HCT116 (cell line): Measurements from ENCODE around the gene ALG1. TPM values are rescaled to one million over a fixed set of nuclear protein-coding genes. Genes with fewer than 3 reads are reported as not detected.

Experiments used
- ATAC-seq: fragments of 200-7000 bp; cut with Tn5 transposase; 2 replicates; pipeline ENCODE4 v1.9.1; 2020; ENCODE audit warnings: mild to moderate bottlenecking, moderate library complexity
- BruUV-seq: library from RNA; stranded (reverse); fragments of 400-500 nt; replicated peaks from 2 replicates; lab custom pipeline; 2021; lab: Mats Ljungman, UMichigan
- CTCF ChIA-PET: fragments of 300-600 bp; sonication (Branson Sonifier 250); formaldehyde crosslinking; loops from one replicate; lab custom pipeline; 2021; ENCODE audit warnings: antibody characterized with exemption; lab: Charles Lee
- POLR2A ChIA-PET: fragments of 300-600, 350-600 bp; sonication (Branson Sonifier 250); formaldehyde crosslinking; loops from one replicate; lab custom pipeline; 2021; ENCODE audit warnings: antibody characterized with exemption; lab: Charles Lee
- RAD21 ChIA-PET, 2 experiments: fragments of 300-600 bp; sonication (Branson Sonifier 250); formaldehyde crosslinking; loops; one replicate each; lab custom pipeline; 2023; ENCODE audit warnings: low total read pairs in 2 of 2; ENCODE audit not compliant: uncharacterized antibody in 2 of 2, unreplicated experiment in 2 of 2, low non-redundant PET in 1 of 2; lab: Charles Lee
- DNase-seq: peaks from one replicate; pipeline ENCODE4 v3.0.0-alpha.2; 2010; ENCODE audit warnings: low read depth, low spot score
- H2AFZ ChIP-seq: fragments of 200-600 bp; shearing (Covaris generic), sonication (generic); 2 replicates; pipeline ENCODE4 v1.6.1; 2017; ENCODE audit warnings: low read depth, mixed run types, mixed read lengths, antibody characterized with exemption, low read length; ENCODE audit not compliant: poor library complexity, severe bottlenecking
- H3K27ac ChIP-seq: 2 replicates; pipeline ENCODE4 v1.5.1; 2012; ENCODE audit warnings: low read depth, low read length
- H3K27me3 ChIP-seq: fragments of 200-600 bp; sonication (generic); 2 replicates; pipeline ENCODE4 v1.6.1; 2016; ENCODE audit warnings: mixed run types, low read length, mixed read lengths; ENCODE audit not compliant: insufficient read depth
- H3K36me3 ChIP-seq, 2 experiments: fragments of 200-500 bp in 1 of 2; fragments of 200-600 bp in 1 of 2; sonication (Bioruptor generic) in 1 of 2; sonication (generic) in 1 of 2; 2 replicates each; pipeline versions ENCODE4 v1.5.1 to v1.6.1; 2014 to 2016; ENCODE audit warnings: low read length in 2 of 2, inconsistent platforms in 1 of 2, mixed read lengths in 1 of 2, mixed run types in 1 of 2; ENCODE audit not compliant: insufficient read depth in 2 of 2, control insufficient read depth in 1 of 2
- H3K4me1 ChIP-seq, 2 experiments: fragments of 200-600 bp in 1 of 2; sonication (generic) in 1 of 2; 2 replicates each; pipeline versions ENCODE4 v1.5.1 to v1.6.1; 2012 to 2017; ENCODE audit warnings: low read length in 2 of 2, inconsistent platforms in 1 of 2, mild to moderate bottlenecking in 1 of 2, mixed read lengths in 1 of 2, mixed run types in 1 of 2, moderate library complexity in 1 of 2; ENCODE audit not compliant: insufficient read depth in 2 of 2, control insufficient read depth in 1 of 2
- H3K4me2 ChIP-seq: fragments of 200-600 bp; sonication (generic); 2 replicates; pipeline ENCODE4 v1.6.1; 2017; ENCODE audit warnings: mixed run types, low read length, mixed read lengths
- H3K4me3 ChIP-seq, 2 experiments: fragments of 200-600 bp in 1 of 2; sonication (generic) in 1 of 2; replicated peaks in 1 of 2; 2 replicates each; pipeline ENCODE4 v1.5.1; 2011 to 2016; ENCODE audit warnings: low read length in 2 of 2, control low read depth in 1 of 2, low read depth in 1 of 2, mild to moderate bottlenecking in 1 of 2, mixed read lengths in 1 of 2, mixed run types in 1 of 2
- H3K79me2 ChIP-seq: fragments of 200-600 bp; sonication (generic); 2 replicates; pipeline ENCODE4 v1.6.1; 2017; ENCODE audit warnings: mild to moderate bottlenecking, mixed run types, low read length, moderate library complexity, mixed read lengths; ENCODE audit not compliant: insufficient read depth
- H3K9ac ChIP-seq: fragments of 200-600 bp; sonication (generic); 2 replicates; pipeline ENCODE4 v1.6.1; 2016; ENCODE audit warnings: low read length, mixed read lengths
- H3K9me2 ChIP-seq: fragments of 200-600 bp; sonication (generic), shearing (Covaris generic); 2 replicates; pipeline ENCODE4 v1.6.1; 2017; ENCODE audit warnings: mixed run types, mild to moderate bottlenecking, moderate library complexity; ENCODE audit not compliant: insufficient read depth
- H3K9me3 ChIP-seq, 2 experiments: fragments of 200-500 bp in 1 of 2; fragments of 200-600 bp in 1 of 2; sonication (Bioruptor generic) in 1 of 2; sonication (generic) in 1 of 2; 2 replicates each; pipeline ENCODE4 v1.6.1; 2014 to 2017; ENCODE audit warnings: low read length in 2 of 2, mixed read lengths in 2 of 2, inconsistent platforms in 1 of 2, low read depth in 1 of 2, mild to moderate bottlenecking in 1 of 2, mixed run types in 1 of 2, moderate library complexity in 1 of 2; ENCODE audit not compliant: control insufficient read depth in 1 of 2, insufficient read depth in 1 of 2
- H4K20me1 ChIP-seq: fragments of 200-600 bp; sonication (generic), shearing (Covaris generic); 2 replicates; pipeline ENCODE4 v1.6.1; 2017; ENCODE audit warnings: mixed run types, mild to moderate bottlenecking, moderate library complexity; ENCODE audit not compliant: insufficient read depth
- CBX3 ChIP-seq: IDR thresholded peaks from 2 replicates; pipeline ENCODE4 v1.6.1; 2012; ENCODE audit warnings: low read depth
- CTCF ChIP-seq, 3 experiments: fragments of 200-600 bp in 1 of 3; sonication (generic) in 1 of 3; IDR thresholded peaks in 2 of 3; conservative IDR thresholded peaks in 1 of 3; 2 replicates each; pipeline ENCODE4 v1.5.1; 2012 to 2017; ENCODE audit warnings: low read depth in 2 of 3, low read length in 2 of 3, antibody characterized with exemption in 1 of 3, borderline replicate concordance in 1 of 3, control low read depth in 1 of 3, mild to moderate bottlenecking in 1 of 3, mixed read lengths in 1 of 3, mixed run types in 1 of 3, moderate library complexity in 1 of 3; ENCODE audit not compliant: insufficient read depth in 1 of 3
- ELF1 ChIP-seq: IDR thresholded peaks from 2 replicates; pipeline ENCODE4 v1.6.1; 2012; ENCODE audit warnings: low read depth, borderline replicate concordance
- EZH2 ChIP-seq: fragments of 200-600 bp; sonication (generic); IDR thresholded peaks from 2 replicates; pipeline ENCODE4 v1.6.1; 2017; ENCODE audit warnings: antibody characterized with exemption, mixed run types
- JUND ChIP-seq: IDR thresholded peaks from 2 replicates; pipeline ENCODE4 v1.6.1; 2012
- POLR2A ChIP-seq: IDR thresholded peaks from 2 replicates; pipeline ENCODE4 v1.7.0; 2011; ENCODE audit warnings: borderline replicate concordance; ENCODE audit not compliant: insufficient read depth, insufficient read length; ENCODE audit errors: extremely low read depth
- RAD21 ChIP-seq: IDR thresholded peaks from 2 replicates; pipeline ENCODE4 v1.6.1; 2012; ENCODE audit warnings: low read depth, mild to moderate bottlenecking
- SIN3A ChIP-seq: IDR thresholded peaks from 2 replicates; pipeline ENCODE4 v1.6.1; 2012; ENCODE audit warnings: low read depth
- SRF ChIP-seq: IDR thresholded peaks from 2 replicates; pipeline ENCODE4 v1.6.1; 2012; ENCODE audit warnings: low read depth
- TCF7L2 ChIP-seq: IDR thresholded peaks from 2 replicates; pipeline ENCODE4 v1.7.0; 2011; ENCODE audit warnings: borderline replicate concordance, inconsistent platforms; ENCODE audit not compliant: insufficient read depth, insufficient read length; ENCODE audit errors: extremely low read depth
- ZFX ChIP-seq: fragments of 450-650 bp; IDR thresholded peaks from 2 replicates; pipeline ENCODE4 v1.6.1; 2017
- intact Hi-C: fragments of 100-400 bp; cut with micrococcal nuclease; formaldehyde crosslinking; loops from 2 replicates; pipeline ENCODE4 v1.10.0; 2022
- total RNA-seq: library from RNA; stranded (reverse); gene quantifications from one replicate; pipeline ENCODE4 v1.2.1, GENCODE V29; 2021; ENCODE audit not compliant: unreplicated experiment
- TF ChIP-seq, protein P1 (sequence below): IDR thresholded peaks from 2 replicates; pipeline ENCODE4 v1.6.1; 2012; ENCODE audit warnings: low read depth

ALG1 gene
- total RNA-seq, 1 experiment from 2014 or later: 27.1 TPM

DNA sequence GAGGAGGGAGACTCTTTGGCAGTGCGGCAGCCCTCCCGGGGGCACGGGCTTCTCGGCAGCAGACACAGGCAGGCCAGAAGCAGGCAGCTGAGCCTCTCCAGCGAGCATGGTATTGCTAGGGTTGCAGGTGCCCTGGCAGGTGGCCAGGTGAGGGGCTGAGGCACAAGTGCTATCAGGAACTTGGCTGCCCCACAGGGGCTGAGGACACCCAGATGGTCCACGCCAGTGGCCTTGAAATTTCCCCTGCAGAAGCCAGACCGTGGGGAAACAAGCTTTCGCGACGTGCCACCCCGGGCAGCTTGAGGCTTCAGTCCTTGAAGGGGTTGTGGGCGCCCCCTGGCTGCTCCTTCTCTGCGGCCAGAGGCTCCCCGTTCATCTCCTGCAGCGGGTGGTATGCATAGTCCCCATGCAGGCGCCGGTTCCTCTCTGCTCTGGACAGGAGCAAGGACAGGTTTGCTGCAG lies 46.4 kb upstream of the ALG1 start:
- ChIA-PET RAD21 (no interaction called here), POLR2A (no interaction called here)
- Histone ChIP-seq H3K4me2 (no peak overlapping the region), H3K79me2 (no peaks in the 10 kb centered on the region), H3K4me3 (no peak overlapping the region)
- peak; percentile 74 for ATAC-seq
- BruUV-seq: no TSS peak
- no peak for TF ChIP-seq SRF
- no peak for TF ChIP-seq ZFX
- no peak for TF ChIP-seq CBX3
- no peak for TF ChIP-seq TCF7L2
- peak; percentile 25; the same call in 1 of the 2 replicates for TF ChIP-seq RAD21
- TF ChIP-seq EZH2: no peak
- TF ChIP-seq CTCF (IDR thresholded peaks at IDR 0.05 in 2 of 3, conservative IDR thresholded peaks at IDR 0.05 in 1 of 3; ENCODE audit: borderline replicate concordance in 1 of 3, insufficient read depth in 1 of 3, low read depth in 2 of 3, low read length in 2 of 3): peak in 2 of 3 experiments; percentile 41; a peak in 2 of 6 replicates
- TF ChIP-seq, all 23 proteins: peak for 2
- Histone ChIP-seq H3K36me3 (no peaks in the 10 kb centered on the region; a peak in 1 of 4 replicates), H3K9me2 (no peaks in the 10 kb centered on the region), H3K27ac (no peak overlapping the region), H3K9me3 (no peaks in the 10 kb centered on the region), H3K27me3 (no peaks in the 10 kb centered on the region), H3K4me1 (no peaks in the 10 kb centered on the region), H3K9ac (no peak overlapping the region), H4K20me1 (no peaks in the 10 kb centered on the region), H2AFZ (no peak overlapping the region)
- CTCF ChIA-PET: interaction anchor here (1.6 kb wide), 1 partner anchor 18 kb away, joined by 3 read pairs; no protein-coding TSS in a partner anchor
- intact Hi-C loops: loop anchor here (10.0 kb wide), 1 partner anchor 310 kb away; no protein-coding TSS in a partner anchor
- no peak for DNase-seq

GRCh38 chr16:5026664-5027063 lies 45.0 kb upstream of the ALG1 start:
- Histone ChIP-seq H3K4me3 (no peak overlapping the region), H3K27ac (no peak overlapping the region), H3K79me2 (no peaks in the 10 kb centered on the region), H3K4me2 (no peak overlapping the region), H3K4me1 (no peaks in the 10 kb centered on the region), H3K9ac (no peak overlapping the region), H4K20me1 (no peaks in the 10 kb centered on the region), H2AFZ (no peak overlapping the region), H3K36me3 (no peaks in the 10 kb centered on the region; a peak in 1 of 4 replicates), H3K9me3 (no peaks in the 10 kb centered on the region), H3K27me3 (no peaks in the 10 kb centered on the region), H3K9me2 (no peaks in the 10 kb centered on the region)
- intact Hi-C loops: loop anchor here (10.0 kb wide), 1 partner anchor 312 kb away; no protein-coding TSS in a partner anchor
- POLR2A ChIA-PET: no interaction called here
- CTCF ChIA-PET: interaction anchor here (1.6 kb wide), 1 partner anchor 16 kb away, joined by 3 read pairs; no protein-coding TSS in a partner anchor
- BruUV-seq: no TSS peak
- ATAC-seq: no peak
- DNase-seq: no peak
- RAD21 ChIA-PET: no interaction called here
- TF ChIP-seq ELF1 (no peak), CTCF (IDR thresholded peaks at IDR 0.05 in 2 of 3, conservative IDR thresholded peaks at IDR 0.05 in 1 of 3; ENCODE audit: borderline replicate concordance in 1 of 3, insufficient read depth in 1 of 3, low read depth in 2 of 3, low read length in 2 of 3) (no peak), POLR2A (no peak), JUND (no peak), RAD21 (no peak), SIN3A (no peak), ZFX (no peak)
- TF ChIP-seq, protein P1, sequence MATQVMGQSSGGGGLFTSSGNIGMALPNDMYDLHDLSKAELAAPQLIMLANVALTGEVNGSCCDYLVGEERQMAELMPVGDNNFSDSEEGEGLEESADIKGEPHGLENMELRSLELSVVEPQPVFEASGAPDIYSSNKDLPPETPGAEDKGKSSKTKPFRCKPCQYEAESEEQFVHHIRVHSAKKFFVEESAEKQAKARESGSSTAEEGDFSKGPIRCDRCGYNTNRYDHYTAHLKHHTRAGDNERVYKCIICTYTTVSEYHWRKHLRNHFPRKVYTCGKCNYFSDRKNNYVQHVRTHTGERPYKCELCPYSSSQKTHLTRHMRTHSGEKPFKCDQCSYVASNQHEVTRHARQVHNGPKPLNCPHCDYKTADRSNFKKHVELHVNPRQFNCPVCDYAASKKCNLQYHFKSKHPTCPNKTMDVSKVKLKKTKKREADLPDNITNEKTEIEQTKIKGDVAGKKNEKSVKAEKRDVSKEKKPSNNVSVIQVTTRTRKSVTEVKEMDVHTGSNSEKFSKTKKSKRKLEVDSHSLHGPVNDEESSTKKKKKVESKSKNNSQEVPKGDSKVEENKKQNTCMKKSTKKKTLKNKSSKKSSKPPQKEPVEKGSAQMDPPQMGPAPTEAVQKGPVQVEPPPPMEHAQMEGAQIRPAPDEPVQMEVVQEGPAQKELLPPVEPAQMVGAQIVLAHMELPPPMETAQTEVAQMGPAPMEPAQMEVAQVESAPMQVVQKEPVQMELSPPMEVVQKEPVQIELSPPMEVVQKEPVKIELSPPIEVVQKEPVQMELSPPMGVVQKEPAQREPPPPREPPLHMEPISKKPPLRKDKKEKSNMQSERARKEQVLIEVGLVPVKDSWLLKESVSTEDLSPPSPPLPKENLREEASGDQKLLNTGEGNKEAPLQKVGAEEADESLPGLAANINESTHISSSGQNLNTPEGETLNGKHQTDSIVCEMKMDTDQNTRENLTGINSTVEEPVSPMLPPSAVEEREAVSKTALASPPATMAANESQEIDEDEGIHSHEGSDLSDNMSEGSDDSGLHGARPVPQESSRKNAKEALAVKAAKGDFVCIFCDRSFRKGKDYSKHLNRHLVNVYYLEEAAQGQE: no peak
